ENCODE data around the gene EFCAB5.

GRCh38 chr17:30091771-30092170, 150.3 kb downstream of the EFCAB5 start:
- TF ChIP-seq, protein P1, sequence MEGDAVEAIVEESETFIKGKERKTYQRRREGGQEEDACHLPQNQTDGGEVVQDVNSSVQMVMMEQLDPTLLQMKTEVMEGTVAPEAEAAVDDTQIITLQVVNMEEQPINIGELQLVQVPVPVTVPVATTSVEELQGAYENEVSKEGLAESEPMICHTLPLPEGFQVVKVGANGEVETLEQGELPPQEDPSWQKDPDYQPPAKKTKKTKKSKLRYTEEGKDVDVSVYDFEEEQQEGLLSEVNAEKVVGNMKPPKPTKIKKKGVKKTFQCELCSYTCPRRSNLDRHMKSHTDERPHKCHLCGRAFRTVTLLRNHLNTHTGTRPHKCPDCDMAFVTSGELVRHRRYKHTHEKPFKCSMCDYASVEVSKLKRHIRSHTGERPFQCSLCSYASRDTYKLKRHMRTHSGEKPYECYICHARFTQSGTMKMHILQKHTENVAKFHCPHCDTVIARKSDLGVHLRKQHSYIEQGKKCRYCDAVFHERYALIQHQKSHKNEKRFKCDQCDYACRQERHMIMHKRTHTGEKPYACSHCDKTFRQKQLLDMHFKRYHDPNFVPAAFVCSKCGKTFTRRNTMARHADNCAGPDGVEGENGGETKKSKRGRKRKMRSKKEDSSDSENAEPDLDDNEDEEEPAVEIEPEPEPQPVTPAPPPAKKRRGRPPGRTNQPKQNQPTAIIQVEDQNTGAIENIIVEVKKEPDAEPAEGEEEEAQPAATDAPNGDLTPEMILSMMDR (conservative IDR thresholded peaks at IDR 0.05 in 1 of 2, IDR thresholded peaks at IDR 0.05 in 1 of 2; ENCODE audit: extremely low read depth in 1 of 2, insufficient read depth in 1 of 2, low read depth in 1 of 2, low read length in 2 of 2): no peak
- TF ChIP-seq EZH2 (IDR thresholded peaks at IDR 0.05; ENCODE audit: borderline replicate concordance, low read length): no peak
